ENCODE results near the gene TFAP2C.

TFAP2C gene

DNA sequence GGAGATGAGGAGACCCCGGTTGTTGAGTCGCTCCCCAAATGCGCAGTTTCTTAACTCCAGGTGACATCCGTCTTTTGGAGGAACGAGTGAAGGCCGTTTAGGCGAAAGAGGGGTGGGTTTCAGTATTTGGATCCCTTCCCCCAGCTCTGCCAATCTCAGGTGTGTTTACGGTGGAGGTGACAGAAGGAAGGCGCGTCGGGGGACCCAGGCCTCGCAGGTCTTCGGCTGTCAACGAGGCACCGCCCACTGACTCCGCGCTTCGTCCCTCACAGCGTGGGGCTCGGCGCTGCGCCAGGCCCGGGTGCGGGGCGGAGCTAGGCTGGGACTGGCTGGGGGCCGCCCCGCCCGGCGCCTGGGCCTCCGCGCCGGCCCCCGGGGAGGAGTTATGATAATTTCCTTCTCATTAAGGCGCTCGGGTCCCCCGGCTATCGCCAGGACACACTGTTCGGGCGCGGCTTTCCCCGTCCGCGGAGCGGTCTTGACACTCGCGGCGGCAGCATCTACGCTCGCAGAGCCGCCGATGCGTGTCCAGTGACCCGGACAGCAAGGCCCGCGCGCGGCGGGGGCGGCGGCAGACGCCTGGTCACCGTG, at the start of gene TFAP2C:
Gene TFAP2C, plus strand, starts transcription at position 434 of the 591 bp plus-strand sequence. CDS start 239 bp downstream, outside the sequence.
- DNase-seq = no peak

- DNase-seq = no peak
These were observed 48.9 kb upstream of the TFAP2C start for GRCh38 chr20:56580226-56580625.

DNA sequence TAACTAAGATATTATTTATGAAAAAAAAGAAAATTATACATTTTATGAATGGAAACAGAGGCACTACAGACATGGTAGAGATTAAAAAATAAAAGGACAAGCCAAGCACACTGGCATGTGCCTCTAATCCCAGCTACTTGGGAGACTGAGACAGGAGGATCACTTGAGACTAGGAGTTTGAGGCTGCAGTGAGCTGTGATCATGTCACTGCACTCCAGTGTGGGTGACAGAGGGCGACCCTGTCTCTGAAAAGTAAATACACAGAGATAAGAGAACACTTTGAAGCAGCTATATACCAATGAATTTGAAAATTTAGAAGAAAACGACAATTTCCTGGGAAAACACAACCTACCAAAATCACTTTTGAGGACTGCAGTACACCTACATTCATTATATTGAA, 47.4 kb upstream of the TFAP2C start:
- DNase-seq = no peak

GRCh38 chr20:56582542-56582941, 46.6 kb upstream of the TFAP2C start:
- DNase-seq = no peak

GRCh38 chr20:56584916-56585315, 44.2 kb upstream of the TFAP2C start:
- no peak for DNase-seq

GRCh38 chr20:56587307-56588041, 41.6 kb upstream of the TFAP2C start:
- no peak for DNase-seq

DNA sequence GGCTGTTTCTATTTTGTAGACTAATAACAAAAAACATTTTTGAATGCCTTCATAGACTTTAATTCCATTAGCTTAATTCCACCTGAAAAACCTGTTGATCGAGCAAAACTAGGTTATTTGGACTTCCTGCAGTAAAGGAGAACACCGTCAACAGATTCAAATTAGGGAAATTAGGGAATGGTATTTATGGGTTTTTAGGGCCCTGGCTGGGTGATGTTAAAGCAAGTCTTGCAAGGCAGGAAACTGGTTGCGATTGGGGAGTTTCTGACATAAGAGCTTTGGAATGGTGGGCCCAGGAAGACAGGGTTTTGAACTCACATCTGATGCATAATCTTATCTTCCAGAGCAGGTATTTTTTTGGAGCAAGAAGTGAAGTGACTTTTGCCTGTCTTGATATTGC, 40.1 kb upstream of the TFAP2C start:
- DNase-seq = no peak

DNA sequence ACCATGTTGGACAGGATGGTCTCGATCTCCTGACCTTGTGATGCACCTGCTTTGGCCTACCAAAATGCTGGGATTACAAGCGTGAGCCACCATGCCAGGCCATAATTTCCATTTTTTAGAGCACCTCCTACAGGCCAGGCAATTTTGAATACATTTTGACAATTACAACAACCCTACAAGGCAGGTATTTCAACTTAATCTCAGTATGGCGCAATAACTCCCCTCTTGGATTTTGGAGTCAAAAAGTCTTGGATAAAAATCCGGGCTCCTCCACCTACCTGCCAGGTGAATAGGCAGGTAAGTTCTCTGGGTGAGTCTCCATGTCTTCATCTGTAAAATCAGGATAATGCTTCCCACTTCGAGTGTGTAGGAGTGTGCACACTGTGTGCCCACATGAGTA, 39.5 kb upstream of the TFAP2C start:
- DNase-seq = no peak

GRCh38 chr20:56590888-56591287, 38.2 kb upstream of the TFAP2C start:
- DNase-seq = no peak

- DNase-seq = no peak
These were observed 36.9 kb upstream of the TFAP2C start for GRCh38 chr20:56592211-56592610.

DNA sequence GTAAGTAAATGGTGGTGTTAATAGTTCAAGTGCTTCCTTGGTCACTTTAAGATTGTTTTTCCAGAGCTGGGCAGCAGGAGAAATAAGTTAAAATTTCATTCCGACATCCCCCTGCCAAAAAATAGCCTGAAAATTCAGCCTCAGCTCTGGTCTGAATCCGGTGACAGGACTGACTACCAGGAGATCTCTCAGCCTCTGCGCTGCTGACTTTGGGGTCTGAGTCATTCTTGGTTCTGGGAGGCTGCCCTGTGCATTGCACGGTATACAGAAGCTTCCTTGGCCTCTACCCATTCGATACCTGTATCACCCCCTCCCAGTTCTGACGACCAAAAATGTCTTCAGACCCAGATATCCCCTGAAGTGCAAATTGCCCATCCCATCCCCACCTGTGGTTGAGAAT, 36.3 kb upstream of the TFAP2C start:
- DNase-seq = no peak

DNA sequence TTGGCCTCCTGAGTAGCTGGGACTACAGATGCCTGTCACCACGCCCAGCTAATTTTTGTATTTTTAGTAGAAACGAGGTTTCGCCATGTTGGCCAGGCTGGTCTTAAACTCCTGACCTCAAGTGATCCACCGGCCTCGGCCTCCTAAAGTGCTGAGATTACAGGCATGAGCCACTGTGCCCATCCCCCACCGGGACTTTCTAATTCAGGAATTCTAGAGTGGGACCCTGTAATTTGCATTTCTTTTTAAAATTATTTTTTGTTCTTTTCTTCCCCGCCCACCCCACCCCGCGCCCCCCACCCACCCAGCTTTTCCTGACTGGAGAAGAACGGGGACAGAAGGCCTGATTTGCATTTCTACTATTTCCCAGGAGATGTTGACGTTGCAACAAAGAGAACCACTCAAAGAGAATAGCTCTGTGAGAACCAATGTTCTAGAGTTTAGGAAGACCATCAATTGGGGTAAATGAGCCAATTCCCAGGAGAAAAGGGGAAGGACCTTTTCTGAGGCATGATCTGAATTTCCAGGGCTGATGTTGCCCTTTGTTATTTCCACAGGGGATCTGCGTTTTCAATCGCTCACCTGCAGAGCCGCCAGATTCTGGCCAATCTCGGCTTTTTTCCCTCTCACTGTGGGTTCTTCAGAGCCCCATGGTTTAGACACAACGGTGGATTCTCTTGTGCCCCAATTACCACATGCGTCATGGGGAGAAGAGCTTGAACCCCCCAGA, 33.2 kb upstream of the TFAP2C start:
- no peak for DNase-seq

GRCh38 chr20:56601166-56601565, 27.9 kb upstream of the TFAP2C start:
- DNase-seq = no peak

- no peak for DNase-seq
These were observed 24.4 kb upstream of the TFAP2C start for GRCh38 chr20:56604673-56605072.

DNA sequence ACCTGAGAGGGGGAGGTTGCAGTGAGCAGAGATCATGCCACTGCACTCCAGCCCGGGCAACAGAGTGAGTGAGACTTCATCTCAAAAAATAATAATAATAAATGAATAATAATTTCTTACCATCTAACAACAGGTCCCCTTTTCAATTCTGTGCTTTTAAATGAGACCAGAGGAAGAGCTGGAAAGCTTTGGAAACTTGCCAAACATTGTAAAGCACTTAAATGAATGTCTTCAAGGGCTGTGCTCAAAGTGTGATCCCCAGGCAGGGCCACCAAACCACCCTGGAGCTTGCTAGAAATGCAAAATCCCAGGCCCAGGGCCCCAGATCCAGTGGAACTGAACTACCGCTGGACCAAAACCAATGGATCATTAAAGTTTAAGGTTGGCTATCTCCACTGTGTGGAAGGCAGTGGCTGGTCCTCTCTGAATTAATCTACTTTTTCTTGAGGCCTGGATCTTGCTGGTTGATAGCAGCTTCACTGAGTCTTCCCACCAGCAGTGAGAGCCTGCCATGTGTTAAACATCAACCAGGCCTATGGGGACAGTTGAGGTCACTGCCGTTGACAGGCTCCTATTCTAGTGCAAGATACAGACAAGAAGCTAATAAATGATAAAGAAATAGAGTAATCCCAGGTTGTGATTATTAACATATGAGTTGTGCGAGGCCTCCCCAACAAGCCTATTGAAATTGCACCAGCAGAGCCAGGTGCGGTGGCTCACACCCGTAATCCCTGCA, 23.7 kb upstream of the TFAP2C start:
- DNase-seq = no peak

- no peak for DNase-seq
These were observed 22.7 kb upstream of the TFAP2C start for GRCh38 chr20:56606174-56606945.

- DNase-seq = no peak
These were observed 21.9 kb upstream of the TFAP2C start for GRCh38 chr20:56607061-56607704.

GRCh38 chr20:56608376-56608775, 20.7 kb upstream of the TFAP2C start:
- no peak for DNase-seq

- DNase-seq = no peak
These were observed 19.8 kb upstream of the TFAP2C start for GRCh38 chr20:56609321-56609720.

DNA sequence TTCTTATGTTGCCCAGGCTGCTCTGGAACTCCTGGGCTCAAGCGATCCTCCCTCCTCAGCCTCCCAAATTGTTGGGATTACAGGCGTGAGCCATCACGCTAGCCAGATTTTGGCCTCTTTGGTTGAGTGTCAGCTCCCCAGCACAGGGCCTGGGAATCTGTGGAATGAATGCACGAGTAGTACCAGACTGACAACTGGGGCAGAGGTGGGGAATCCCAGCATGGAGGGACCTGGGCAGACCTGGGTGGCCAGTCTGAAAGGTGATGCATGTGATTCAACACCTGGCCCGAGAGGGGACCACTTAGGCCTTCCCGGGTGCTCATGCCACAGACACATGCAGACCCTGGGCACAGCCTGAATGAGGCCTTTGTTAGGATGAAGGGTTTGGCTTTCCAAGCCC, 19.0 kb upstream of the TFAP2C start:
- no peak for DNase-seq

GRCh38 chr20:56614196-56614595, 14.9 kb upstream of the TFAP2C start:
- DNase-seq = no peak

- DNase-seq = no peak
These were observed 12.4 kb upstream of the TFAP2C start for GRCh38 chr20:56616716-56617115.

All from activated CD8-positive, alpha-beta memory T cell treated with anti-CD3 and anti-CD28 coated beads, Interleukin-2, amount 50 U/mL, for 4 hours (primary cell).